ENCODE data around the gene TSKU. TPM values are rescaled to one million over a fixed set of nuclear protein-coding genes. Genes with fewer than 3 reads are reported as not detected.

Gene TSKU
- total RNA-seq, 1 donor from 2014 or later = 6.9 TPM

GRCh38 chr11:76835036-76835435 lies 51.9 kb downstream of the TSKU start:
- no peak for DNase-seq (ENCODE audit: low spot score)
- intact Hi-C loops (cut with DNase I) = no loop called here

GRCh38 chr11:76835928-76836612 lies 52.9 kb downstream of the TSKU start:
- intact Hi-C loops (cut with DNase I) = no loop called here
- DNase-seq (ENCODE audit: low spot score) = no peak

GRCh38 chr11:76836613-76837291 lies 53.6 kb downstream of the TSKU start:
- no peak for DNase-seq (ENCODE audit: low spot score)
- intact Hi-C loops (cut with DNase I) = no loop called here

DNA sequence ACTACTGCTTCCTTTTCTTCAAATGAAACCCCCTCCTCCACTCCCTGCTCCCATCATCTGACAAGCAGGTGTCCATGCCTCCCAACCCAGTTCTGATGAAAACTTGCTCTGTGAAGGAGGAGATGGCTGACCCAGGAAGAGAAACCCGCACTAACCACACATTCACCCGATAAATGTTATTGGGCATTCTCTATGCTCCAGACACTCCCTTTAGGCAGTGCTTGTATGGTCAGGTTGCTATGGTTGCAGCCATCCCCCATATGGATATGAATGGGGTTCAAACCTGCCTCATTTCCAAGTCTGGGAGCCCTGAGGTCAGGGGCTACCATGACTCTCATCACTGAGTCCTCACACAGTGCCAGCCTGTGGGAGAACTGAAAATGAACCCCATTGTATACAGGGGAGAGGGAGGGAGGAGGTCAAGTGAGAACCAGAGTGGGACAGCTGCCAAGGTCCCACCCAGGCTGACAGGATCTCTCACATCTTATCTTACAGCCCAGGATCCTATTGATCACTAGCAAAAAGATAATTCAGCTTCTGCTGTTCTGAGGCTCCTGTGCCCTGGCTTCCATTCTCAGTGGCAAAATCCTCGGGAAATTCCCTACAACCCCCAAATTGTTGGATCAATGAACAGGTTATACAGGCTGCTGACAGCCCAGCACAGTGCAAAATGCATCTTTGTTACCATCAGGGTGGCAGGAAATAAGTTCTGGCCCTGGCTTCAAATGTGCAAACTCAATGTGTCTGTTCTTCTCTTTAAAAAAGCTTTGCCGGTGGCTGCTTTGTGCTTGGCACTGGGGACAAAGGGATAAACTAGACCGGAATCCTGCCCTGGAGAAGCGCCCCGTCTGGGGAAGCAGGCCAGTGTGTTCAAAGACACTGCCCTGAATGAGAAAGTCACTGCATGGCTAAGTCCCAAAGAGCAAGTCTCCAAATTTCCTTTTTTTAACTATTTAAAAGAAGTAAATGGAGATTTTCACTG lies 54.8 kb downstream of the TSKU start:
- intact Hi-C loops (cut with DNase I) = no loop called here
- no peak for DNase-seq (ENCODE audit: low spot score)

- intact Hi-C loops (cut with DNase I) = no loop called here
- DNase-seq (ENCODE audit: low spot score) = no peak
These were observed 55.5 kb downstream of the TSKU start for GRCh38 chr11:76838678-76839068.

- DNase-seq (ENCODE audit: low spot score) = no peak
- intact Hi-C loops (cut with DNase I) = no loop called here
These were observed 56.2 kb downstream of the TSKU start for GRCh38 chr11:76839311-76839710.

GRCh38 chr11:76841923-76842452 lies 58.8 kb downstream of the TSKU start:
- intact Hi-C loops (cut with DNase I) = no loop called here

GRCh38 chr11:76843907-76844306 lies 60.8 kb downstream of the TSKU start:
- DNase-seq (ENCODE audit: low spot score) = no peak
- intact Hi-C loops (cut with DNase I) = no loop called here

More at GRCh38 chr11:76841923-76842452, 58.8 kb downstream of the TSKU start:
- DNase-seq (ENCODE audit: low spot score) = no peak

- intact Hi-C loops (cut with DNase I) = no loop called here
- DNase-seq (ENCODE audit: low spot score) = no peak
These were observed 61.4 kb downstream of the TSKU start for GRCh38 chr11:76844511-76844910.

- DNase-seq (ENCODE audit: low spot score) = no peak
- intact Hi-C loops (cut with DNase I) = no loop called here
These were observed 61.9 kb downstream of the TSKU start for GRCh38 chr11:76845069-76845468.

DNA sequence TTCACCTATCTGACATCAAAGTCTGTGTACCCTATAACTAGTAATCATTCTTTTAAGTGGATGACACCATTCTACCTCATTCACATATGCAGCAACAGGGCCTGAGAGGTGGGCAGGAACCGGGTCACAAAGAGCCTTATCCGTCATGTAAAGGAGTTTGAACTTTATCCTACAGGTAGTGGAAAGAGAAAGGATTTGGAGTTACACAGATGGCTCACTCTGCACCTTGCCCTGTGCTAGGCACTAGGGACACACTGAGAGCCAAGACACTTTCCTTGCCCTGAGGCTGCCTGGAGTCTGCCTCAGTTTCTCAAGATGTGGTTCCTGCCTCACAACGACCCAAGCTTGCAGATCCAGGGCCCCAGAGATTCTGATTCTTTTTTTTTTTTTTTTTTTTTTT lies 63.3 kb downstream of the TSKU start:
- intact Hi-C loops (cut with DNase I) = no loop called here
- DNase-seq (ENCODE audit: low spot score) = no peak

Other genes with a start within 250 kb of the TSKU start
- 33.5 TPM for gene LRRC32, start 112.6 kb upstream of the TSKU start, total RNA-seq
- gene ACER3, start 77.6 kb downstream of the TSKU start, total RNA-seq = 9.7 TPM